ENCODE results near the gene ICAM4.

DNA sequence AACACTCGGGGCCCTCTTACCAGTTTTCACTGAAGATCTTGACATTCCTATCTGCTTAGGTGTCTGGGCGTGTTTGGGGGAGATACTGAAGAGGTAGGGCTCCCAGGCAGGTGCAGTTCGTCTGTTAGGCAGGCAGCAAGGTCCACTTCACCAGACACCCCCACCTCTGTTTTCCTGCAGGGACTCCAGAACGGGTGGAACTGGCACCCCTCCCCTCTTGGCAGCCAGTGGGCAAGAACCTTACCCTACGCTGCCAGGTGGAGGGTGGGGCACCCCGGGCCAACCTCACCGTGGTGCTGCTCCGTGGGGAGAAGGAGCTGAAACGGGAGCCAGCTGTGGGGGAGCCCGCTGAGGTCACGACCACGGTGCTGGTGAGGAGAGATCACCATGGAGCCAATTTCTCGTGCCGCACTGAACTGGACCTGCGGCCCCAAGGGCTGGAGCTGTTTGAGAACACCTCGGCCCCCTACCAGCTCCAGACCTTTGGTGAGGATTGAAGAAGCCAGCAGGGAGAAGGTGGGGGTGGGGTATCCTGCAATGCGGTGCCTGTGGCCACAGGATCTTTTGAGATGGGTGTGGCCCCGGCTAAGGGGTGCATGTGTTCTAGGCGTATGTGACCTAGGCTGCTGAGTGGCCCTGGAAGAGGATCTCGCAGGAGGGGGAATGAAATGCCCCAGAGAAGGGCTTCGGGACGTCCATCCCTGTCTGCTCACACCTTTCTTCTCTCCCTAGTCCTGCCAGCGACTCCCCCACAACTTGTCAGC is 3.3 kb upstream of the ICAM4 start:
- TF ChIP-seq, protein P1, sequence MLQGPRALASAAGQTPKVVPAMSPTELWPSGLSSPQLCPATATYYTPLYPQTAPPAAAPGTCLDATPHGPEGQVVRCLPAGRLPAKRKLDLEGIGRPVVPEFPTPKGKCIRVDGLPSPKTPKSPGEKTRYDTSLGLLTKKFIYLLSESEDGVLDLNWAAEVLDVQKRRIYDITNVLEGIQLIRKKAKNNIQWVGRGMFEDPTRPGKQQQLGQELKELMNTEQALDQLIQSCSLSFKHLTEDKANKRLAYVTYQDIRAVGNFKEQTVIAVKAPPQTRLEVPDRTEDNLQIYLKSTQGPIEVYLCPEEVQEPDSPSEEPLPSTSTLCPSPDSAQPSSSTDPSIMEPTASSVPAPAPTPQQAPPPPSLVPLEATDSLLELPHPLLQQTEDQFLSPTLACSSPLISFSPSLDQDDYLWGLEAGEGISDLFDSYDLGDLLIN (CRISPR knock-in tag; IDR thresholded peaks at IDR 0.05; ENCODE audit: borderline replicate concordance) = no peak
- TF ChIP-seq ZNF264 (CRISPR knock-in tag; IDR thresholded peaks at IDR 0.05) (no peak), ZNF354B (CRISPR knock-in tag; IDR thresholded peaks at IDR 0.05) (no peak), IKZF1 (IDR thresholded peaks at IDR 0.05) (no peak), AKAP8 (CRISPR knock-in tag; IDR thresholded peaks at IDR 0.05) (no peak), CEBPB (IDR thresholded peaks at IDR 0.05; ENCODE audit: borderline replicate concordance, low read depth, low read length) (no peak), PHF21A (CRISPR knock-in tag; IDR thresholded peaks at IDR 0.05) (no peak), TCF7 (IDR thresholded peaks at IDR 0.05; ENCODE audit: low read depth) (no peak), ZBTB21 (CRISPR knock-in tag; IDR thresholded peaks at IDR 0.05) (no peak), ZNF772 (CRISPR knock-in tag; IDR thresholded peaks at IDR 0.05) (no peak), EP300 (IDR thresholded peaks at IDR 0.05; ENCODE audit: low read depth in 2 of 2, low read length in 2 of 2) (no peak), EP300 (CRISPR knock-in tag; IDR thresholded peaks at IDR 0.05; ENCODE audit: borderline replicate concordance) (no peak), ZNF274 (CRISPR knock-in tag; IDR thresholded peaks at IDR 0.05) (no peak)
- TF ChIP-seq, protein P2, sequence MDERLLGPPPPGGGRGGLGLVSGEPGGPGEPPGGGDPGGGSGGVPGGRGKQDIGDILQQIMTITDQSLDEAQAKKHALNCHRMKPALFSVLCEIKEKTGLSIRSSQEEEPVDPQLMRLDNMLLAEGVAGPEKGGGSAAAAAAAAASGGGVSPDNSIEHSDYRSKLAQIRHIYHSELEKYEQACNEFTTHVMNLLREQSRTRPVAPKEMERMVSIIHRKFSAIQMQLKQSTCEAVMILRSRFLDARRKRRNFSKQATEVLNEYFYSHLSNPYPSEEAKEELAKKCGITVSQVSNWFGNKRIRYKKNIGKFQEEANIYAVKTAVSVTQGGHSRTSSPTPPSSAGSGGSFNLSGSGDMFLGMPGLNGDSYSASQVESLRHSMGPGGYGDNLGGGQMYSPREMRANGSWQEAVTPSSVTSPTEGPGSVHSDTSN (CRISPR knock-in tag; IDR thresholded peaks at IDR 0.05) = no peak
